Measurements from ENCODE around the gene TMC5. TPM values are rescaled to one million over a fixed set of nuclear protein-coding genes. Genes with fewer than 3 reads are reported as not detected.

The TMC5 gene
- total RNA-seq, 1 experiment from 2014 or later, result 15.7 TPM

DNA sequence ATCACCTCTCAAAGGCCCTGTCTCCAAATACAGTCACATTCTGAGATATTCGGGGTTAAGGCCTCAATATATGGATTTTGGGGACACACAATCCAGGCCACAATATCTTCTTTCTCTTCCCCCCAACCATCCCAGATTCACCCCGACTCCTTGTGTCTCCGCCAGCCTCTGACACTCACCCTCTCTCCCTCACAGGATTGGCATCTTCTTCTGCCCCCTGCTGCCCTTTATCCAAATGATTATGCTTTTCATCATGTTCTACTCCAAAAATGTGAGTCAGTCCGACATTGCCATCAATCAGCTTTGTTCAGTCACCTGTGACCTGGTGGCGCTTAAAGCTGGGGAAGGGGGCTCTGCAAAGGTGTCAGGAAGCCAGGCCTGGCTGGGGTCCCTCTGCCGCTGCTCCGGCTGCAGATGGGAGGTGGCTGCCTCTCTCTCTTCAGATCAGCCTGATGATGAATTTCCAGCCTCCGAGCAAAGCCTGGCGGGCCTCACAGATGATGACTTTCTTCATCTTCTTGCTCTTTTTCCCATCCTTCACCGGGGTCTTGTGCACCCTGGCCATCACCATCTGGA lies 69.2 kb downstream of the TMC5 start:
- no peak overlapping the region for H3K27ac ChIP-seq (ENCODE audit: low read depth, low read length)
- H3K36me3 ChIP-seq (ENCODE audit: control insufficient read depth in 1 of 2, insufficient read depth in 2 of 2, low read length in 2 of 2), result peaks cover 0 to 4% of the 10 kb centered on the region in 2 experiments; a peak in 1 of 4 replicates
- H3K9me2 ChIP-seq (ENCODE audit: insufficient read depth), result no peaks in the 10 kb centered on the region
- no peaks in the 10 kb centered on the region for H3K79me2 ChIP-seq (ENCODE audit: insufficient read depth, low read length)
- no peak overlapping the region for H3K4me2 ChIP-seq (ENCODE audit: low read length)
- H3K4me3 ChIP-seq (replicated peaks in 1 of 2; ENCODE audit: low read depth in 1 of 2, low read length in 2 of 2), result no peak overlapping the region
- RAD21 ChIA-PET (ENCODE audit: low non-redundant PET in 1 of 2, low total read pairs in 2 of 2, uncharacterized antibody in 2 of 2, unreplicated experiment in 2 of 2), result no interaction called here
- H3K27me3 ChIP-seq (ENCODE audit: insufficient read depth, low read length), result no peaks in the 10 kb centered on the region
- peaks cover 2 to 22% of the 10 kb centered on the region in 2 experiments; a peak in 2 of 4 replicates for H3K4me1 ChIP-seq (ENCODE audit: control insufficient read depth in 1 of 2, insufficient read depth in 2 of 2, low read length in 2 of 2)
- no peaks in the 10 kb centered on the region for H4K20me1 ChIP-seq (ENCODE audit: insufficient read depth)
- no TSS peak for BruUV-seq (replicated peaks)
- H3K9ac ChIP-seq (ENCODE audit: low read length), result no peak overlapping the region
- H3K9me3 ChIP-seq (ENCODE audit: control insufficient read depth in 1 of 2, insufficient read depth in 1 of 2, low read depth in 1 of 2, low read length in 2 of 2), result no peaks in the 10 kb centered on the region
- POLR2A ChIA-PET, result no interaction called here
- CTCF ChIA-PET, result no interaction called here
- DNase-seq (ENCODE audit: low read depth, low spot score) (no peak), ATAC-seq (no peak)
- TF ChIP-seq TCF7L2 (IDR thresholded peaks at IDR 0.05; ENCODE audit: borderline replicate concordance, extremely low read depth, insufficient read depth, insufficient read length) (no peak), CEBPB (IDR thresholded peaks at IDR 0.05; ENCODE audit: low read depth) (no peak), EZH2 (IDR thresholded peaks at IDR 0.05) (no peak), YY1 (IDR thresholded peaks at IDR 0.05; ENCODE audit: extremely low read depth, insufficient replicate concordance, low read depth, low read length) (no peak), RAD21 (IDR thresholded peaks at IDR 0.05; ENCODE audit: low read depth) (peak; percentile 58), SIN3A (IDR thresholded peaks at IDR 0.05; ENCODE audit: low read depth) (no peak)
- TF ChIP-seq, protein P1, sequence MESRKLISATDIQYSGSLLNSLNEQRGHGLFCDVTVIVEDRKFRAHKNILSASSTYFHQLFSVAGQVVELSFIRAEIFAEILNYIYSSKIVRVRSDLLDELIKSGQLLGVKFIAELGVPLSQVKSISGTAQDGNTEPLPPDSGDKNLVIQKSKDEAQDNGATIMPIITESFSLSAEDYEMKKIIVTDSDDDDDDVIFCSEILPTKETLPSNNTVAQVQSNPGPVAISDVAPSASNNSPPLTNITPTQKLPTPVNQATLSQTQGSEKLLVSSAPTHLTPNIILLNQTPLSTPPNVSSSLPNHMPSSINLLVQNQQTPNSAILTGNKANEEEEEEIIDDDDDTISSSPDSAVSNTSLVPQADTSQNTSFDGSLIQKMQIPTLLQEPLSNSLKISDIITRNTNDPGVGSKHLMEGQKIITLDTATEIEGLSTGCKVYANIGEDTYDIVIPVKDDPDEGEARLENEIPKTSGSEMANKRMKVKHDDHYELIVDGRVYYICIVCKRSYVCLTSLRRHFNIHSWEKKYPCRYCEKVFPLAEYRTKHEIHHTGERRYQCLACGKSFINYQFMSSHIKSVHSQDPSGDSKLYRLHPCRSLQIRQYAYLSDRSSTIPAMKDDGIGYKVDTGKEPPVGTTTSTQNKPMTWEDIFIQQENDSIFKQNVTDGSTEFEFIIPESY (IDR thresholded peaks at IDR 0.05; ENCODE audit: extremely low read depth, insufficient replicate concordance, low read length), result no peak
- TF ChIP-seq, protein P2, sequence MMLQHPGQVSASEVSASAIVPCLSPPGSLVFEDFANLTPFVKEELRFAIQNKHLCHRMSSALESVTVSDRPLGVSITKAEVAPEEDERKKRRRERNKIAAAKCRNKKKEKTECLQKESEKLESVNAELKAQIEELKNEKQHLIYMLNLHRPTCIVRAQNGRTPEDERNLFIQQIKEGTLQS (IDR thresholded peaks at IDR 0.05), result no peak
- TF ChIP-seq, protein P3, sequence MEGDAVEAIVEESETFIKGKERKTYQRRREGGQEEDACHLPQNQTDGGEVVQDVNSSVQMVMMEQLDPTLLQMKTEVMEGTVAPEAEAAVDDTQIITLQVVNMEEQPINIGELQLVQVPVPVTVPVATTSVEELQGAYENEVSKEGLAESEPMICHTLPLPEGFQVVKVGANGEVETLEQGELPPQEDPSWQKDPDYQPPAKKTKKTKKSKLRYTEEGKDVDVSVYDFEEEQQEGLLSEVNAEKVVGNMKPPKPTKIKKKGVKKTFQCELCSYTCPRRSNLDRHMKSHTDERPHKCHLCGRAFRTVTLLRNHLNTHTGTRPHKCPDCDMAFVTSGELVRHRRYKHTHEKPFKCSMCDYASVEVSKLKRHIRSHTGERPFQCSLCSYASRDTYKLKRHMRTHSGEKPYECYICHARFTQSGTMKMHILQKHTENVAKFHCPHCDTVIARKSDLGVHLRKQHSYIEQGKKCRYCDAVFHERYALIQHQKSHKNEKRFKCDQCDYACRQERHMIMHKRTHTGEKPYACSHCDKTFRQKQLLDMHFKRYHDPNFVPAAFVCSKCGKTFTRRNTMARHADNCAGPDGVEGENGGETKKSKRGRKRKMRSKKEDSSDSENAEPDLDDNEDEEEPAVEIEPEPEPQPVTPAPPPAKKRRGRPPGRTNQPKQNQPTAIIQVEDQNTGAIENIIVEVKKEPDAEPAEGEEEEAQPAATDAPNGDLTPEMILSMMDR (IDR thresholded peaks at IDR 0.05 in 2 of 3, conservative IDR thresholded peaks at IDR 0.05 in 1 of 3; ENCODE audit: borderline replicate concordance in 1 of 3, insufficient read depth in 1 of 3, low read depth in 2 of 3, low read length in 2 of 3), result peak; percentile 14 to 32 (median 23); a peak in 2 of 6 replicates
- no peak overlapping the region for H2AFZ ChIP-seq (ENCODE audit: low read depth, low read length, poor library complexity, severe bottlenecking)
- intact Hi-C loops (cut with micrococcal nuclease), result no loop called here
